Activated T-helper 2 cell treated with anti-CD3 and anti-CD28 coated beads, Interferon-gamma antibody, Interleukin-2, Interleukin-4, amounts not matched to agents 10 μg/mL and 5 μg/mL and 100 μg/mL, durations not matched to agents 14 hours and 24 hours and 36 hours (primary cell): Measurements from ENCODE around the gene ILKAP. TPM values are rescaled to one million over a fixed set of nuclear protein-coding genes. Genes with fewer than 3 reads are reported as not detected.

Source experiments
- DNase-seq: peaks from one replicate; pipeline ENCODE4 v3.0.0; 2021; ENCODE audit warnings: low spot score
- H3K27ac Mint-ChIP-seq: one replicate; pipeline ENCODE4 v1.8.0; 2021; ENCODE audit warnings: mixed read lengths
- H3K27me3 Mint-ChIP-seq: one replicate; pipeline ENCODE4 v1.8.0; 2021; ENCODE audit warnings: low read depth, mixed read lengths
- H3K36me3 Mint-ChIP-seq: one replicate; pipeline ENCODE4 v1.8.0; 2021; ENCODE audit warnings: low read depth, mixed read lengths
- H3K4me1 Mint-ChIP-seq: one replicate; pipeline ENCODE4 v1.8.0; 2021; ENCODE audit warnings: low read depth, mixed read lengths
- H3K4me3 Mint-ChIP-seq: one replicate; pipeline ENCODE4 v1.8.0; 2021; ENCODE audit warnings: low read depth, mild to moderate bottlenecking, moderate library complexity, mixed read lengths
- H3K9me3 Mint-ChIP-seq: one replicate; pipeline ENCODE4 v1.8.0; 2021; ENCODE audit warnings: mixed read lengths
- intact Hi-C: fragments of 100-400 bp; cut with micrococcal nuclease; formaldehyde crosslinking; loops from one replicate; pipeline ENCODE4 v1.15.1; 2023
- total RNA-seq: library from RNA; stranded (reverse); gene quantifications from 2 replicates; pipeline ENCODE4 v1.2.3, GENCODE V29; 2022

Gene ILKAP
- total RNA-seq, 1 donor from 2014 or later = 67.1 TPM

- intact Hi-C loops = loop anchor here (5.0 kb wide), 1 partner anchor 97 kb away; no protein-coding TSS in a partner anchor
- Mint-ChIP-seq H3K27ac (no peak overlapping the region), H3K36me3 (peaks cover 18% of the 10 kb centered on the region), H3K27me3 (peaks cover 17% of the 10 kb centered on the region), H3K9me3 (no peaks in the 10 kb centered on the region), H3K4me3 (no peak overlapping the region), H3K4me1 (no peaks in the 10 kb centered on the region)
- DNase-seq = no peak
Observed at GRCh38 chr2:238164906-238165287, 38.6 kb downstream of the ILKAP start.

GRCh38 chr2:238163481-238164198 is 39.9 kb downstream of the ILKAP start:
- Mint-ChIP-seq H3K4me1 (peaks cover 4% of the 10 kb centered on the region), H3K27me3 (peaks cover 25% of the 10 kb centered on the region), H3K4me3 (no peak overlapping the region)

GRCh38 chr2:238162846-238163441 is 40.6 kb downstream of the ILKAP start:
- Mint-ChIP-seq H3K27ac (no peak overlapping the region), H3K9me3 (no peaks in the 10 kb centered on the region)

More at GRCh38 chr2:238163481-238164198, 39.9 kb downstream of the ILKAP start:
- intact Hi-C loops = loop anchor here (5.0 kb wide), 1 partner anchor 99 kb away; no protein-coding TSS in a partner anchor
- H3K9me3 Mint-ChIP-seq = no peaks in the 10 kb centered on the region
- peaks cover 8% of the 10 kb centered on the region for H3K36me3 Mint-ChIP-seq
- no peak overlapping the region for H3K27ac Mint-ChIP-seq
- no peak for DNase-seq

GRCh38 chr2:238162251-238162845 is 41.1 kb downstream of the ILKAP start:
- H3K4me1 Mint-ChIP-seq = peaks cover 4% of the 10 kb centered on the region
- H3K27me3 Mint-ChIP-seq = peaks cover 25% of the 10 kb centered on the region
- no peak overlapping the region for H3K27ac Mint-ChIP-seq
- no peaks in the 10 kb centered on the region for H3K9me3 Mint-ChIP-seq
- no peak for DNase-seq
- H3K36me3 Mint-ChIP-seq = no peaks in the 10 kb centered on the region
- intact Hi-C loops = loop anchor here (5.0 kb wide), 1 partner anchor 100 kb away; no protein-coding TSS in a partner anchor
- H3K4me3 Mint-ChIP-seq = no peak overlapping the region

More at GRCh38 chr2:238162846-238163441, 40.6 kb downstream of the ILKAP start:
- no peak overlapping the region for H3K4me3 Mint-ChIP-seq
- H3K36me3 Mint-ChIP-seq = peaks cover 5% of the 10 kb centered on the region
- peaks cover 25% of the 10 kb centered on the region for H3K27me3 Mint-ChIP-seq
- intact Hi-C loops = loop anchor here (5.0 kb wide), 1 partner anchor 99 kb away; no protein-coding TSS in a partner anchor
- DNase-seq = no peak
- peaks cover 4% of the 10 kb centered on the region for H3K4me1 Mint-ChIP-seq

GRCh38 chr2:238161291-238162051 is 42.0 kb downstream of the ILKAP start:
- intact Hi-C loops = loop anchor here (5.0 kb wide), 1 partner anchor 101 kb away; no protein-coding TSS in a partner anchor
- H3K36me3 Mint-ChIP-seq = no peaks in the 10 kb centered on the region
- H3K9me3 Mint-ChIP-seq = no peaks in the 10 kb centered on the region
- no peak for DNase-seq
- H3K4me3 Mint-ChIP-seq = no peak overlapping the region
- peaks cover 4% of the 10 kb centered on the region for H3K4me1 Mint-ChIP-seq
- peaks cover 25% of the 10 kb centered on the region for H3K27me3 Mint-ChIP-seq
- no peak overlapping the region for H3K27ac Mint-ChIP-seq

GRCh38 chr2:238160206-238161129 is 43.0 kb downstream of the ILKAP start:
- no peak overlapping the region for H3K4me3 Mint-ChIP-seq
- H3K4me1 Mint-ChIP-seq = peaks cover 4% of the 10 kb centered on the region
- peaks cover 25% of the 10 kb centered on the region for H3K27me3 Mint-ChIP-seq
- intact Hi-C loops = loop anchor here (5.0 kb wide), 1 partner anchor 102 kb away; no protein-coding TSS in a partner anchor
- no peaks in the 10 kb centered on the region for H3K9me3 Mint-ChIP-seq
- DNase-seq = no peak
- H3K27ac Mint-ChIP-seq = no peak overlapping the region
- H3K36me3 Mint-ChIP-seq = no peaks in the 10 kb centered on the region

- intact Hi-C loops = loop anchor here (5.0 kb wide), 1 partner anchor 103 kb away; no protein-coding TSS in a partner anchor
- Mint-ChIP-seq H3K9me3 (no peaks in the 10 kb centered on the region), H3K27me3 (peaks cover 19% of the 10 kb centered on the region), H3K27ac (no peak overlapping the region), H3K4me3 (peak overlapping the region; percentile 69), H3K4me1 (peaks cover 4% of the 10 kb centered on the region), H3K36me3 (no peaks in the 10 kb centered on the region)
- DNase-seq = no peak
Observed at GRCh38 chr2:238159661-238160205, 43.8 kb downstream of the ILKAP start.

- DNase-seq = no peak
- peak overlapping the region; percentile 69 for H3K4me3 Mint-ChIP-seq
- no peak overlapping the region for H3K27ac Mint-ChIP-seq
- no peaks in the 10 kb centered on the region for H3K9me3 Mint-ChIP-seq
- intact Hi-C loops = no loop called here
- H3K36me3 Mint-ChIP-seq = no peaks in the 10 kb centered on the region
- H3K27me3 Mint-ChIP-seq = peaks cover 16% of the 10 kb centered on the region
- H3K4me1 Mint-ChIP-seq = peaks cover 4% of the 10 kb centered on the region
Observed at GRCh38 chr2:238159071-238159539, 44.4 kb downstream of the ILKAP start.

GRCh38 chr2:238158509-238159070 is 44.9 kb downstream of the ILKAP start, which contains the start of gene ERFE:
Gene ERFE (plus strand): TSS chr2:238158970. CDS start chr2:238159008, 38 bp downstream.
- peaks cover 16% of the 10 kb centered on the region for H3K27me3 Mint-ChIP-seq
- intact Hi-C loops = no loop called here

GRCh38 chr2:238158018-238158508 is 45.4 kb downstream of the ILKAP start:
- H3K36me3 Mint-ChIP-seq = no peaks in the 10 kb centered on the region
- no peak overlapping the region for H3K27ac Mint-ChIP-seq
- intact Hi-C loops = no loop called here
- no peak for DNase-seq
- H3K4me3 Mint-ChIP-seq = no peak overlapping the region
- H3K27me3 Mint-ChIP-seq = peaks cover 16% of the 10 kb centered on the region
- H3K9me3 Mint-ChIP-seq = no peaks in the 10 kb centered on the region
- H3K4me1 Mint-ChIP-seq = peaks cover 4% of the 10 kb centered on the region

More at GRCh38 chr2:238158509-238159070, 44.9 kb downstream of the ILKAP start, which contains the start of gene ERFE:
- H3K4me1 Mint-ChIP-seq = peaks cover 4% of the 10 kb centered on the region
- H3K4me3 Mint-ChIP-seq = peak within 1 kb of the TSS; percentile 69
- no peaks in the 10 kb centered on the region for H3K36me3 Mint-ChIP-seq
- peak; percentile 46 for DNase-seq
- no peak within 1 kb of the TSS for H3K27ac Mint-ChIP-seq
- no peaks in the 10 kb centered on the region for H3K9me3 Mint-ChIP-seq

- Mint-ChIP-seq H3K4me3 (no peak overlapping the region), H3K27me3 (peaks cover 12% of the 10 kb centered on the region), H3K9me3 (no peaks in the 10 kb centered on the region), H3K27ac (no peak overlapping the region), H3K36me3 (no peaks in the 10 kb centered on the region), H3K4me1 (peaks cover 4% of the 10 kb centered on the region)
- DNase-seq = no peak
- intact Hi-C loops = no loop called here
Observed at GRCh38 chr2:238157506-238158017, 45.9 kb downstream of the ILKAP start.
